SK-N-SH (cell line): ENCODE measurements around the gene ATIC. TPM values are rescaled to one million over a fixed set of nuclear protein-coding genes. Genes with fewer than 3 reads are reported as not detected.

ENCODE experiments used
- CTCF ChIA-PET: fragments of 300-600, 350-600 bp; formaldehyde crosslinking; extraction: SDS; loops from one replicate; lab custom pipeline; 2021; lab: Yijun Ruan, JAX
- POLR2A ChIA-PET: fragments of 350-600 bp; sonication (Branson Sonifier 250); formaldehyde crosslinking; extraction: SDS; loops from one replicate; lab custom pipeline; 2020; ENCODE audit warnings: antibody characterized with exemption, inconsistent platforms; lab: Yijun Ruan, JAX
- DNase-seq: peaks from one replicate; pipeline ENCODE4 v3.0.0; 2012
- H2AFZ ChIP-seq: fragments of 200-600 bp; sonication (generic); 2 replicates; pipeline ENCODE4 v1.8.1; 2016; ENCODE audit warnings: antibody characterized with exemption, mild to moderate bottlenecking, low read depth
- H3F3A ChIP-seq: fragments of 200-600 bp; sonication (generic); replicated peaks from 2 replicates; pipeline ENCODE3; 2016; ENCODE audit warnings: antibody characterized with exemption, mild to moderate bottlenecking; ENCODE audit not compliant: insufficient read depth
- H3K27ac ChIP-seq, 2 experiments: fragments of 200-500 bp in 1 of 2; fragments of 200-600 bp in 1 of 2; sonication (Bioruptor generic) in 1 of 2; sonication (generic), shearing (Covaris generic) in 1 of 2; 2 replicates each; pipeline versions ENCODE4 v1.5.1 to v1.6.1; 2014 to 2016; ENCODE audit warnings: low read depth in 2 of 2, inconsistent platforms in 1 of 2, low read length in 1 of 2, mild to moderate bottlenecking in 1 of 2, mixed read lengths in 1 of 2
- H3K27me3 ChIP-seq: fragments of 200-600 bp; sonication (generic), shearing (Covaris generic); 2 replicates; pipeline ENCODE4 v1.6.1; 2016; ENCODE audit warnings: mixed run types; ENCODE audit not compliant: insufficient read depth
- H3K36me3 ChIP-seq, 2 experiments: fragments of 200-500 bp in 1 of 2; fragments of 200-600 bp in 1 of 2; sonication (Bioruptor generic) in 1 of 2; sonication (generic) in 1 of 2; replicated peaks in 1 of 2; 2 replicates each; pipeline versions ENCODE3 to v1.5.1; 2014 to 2016; ENCODE audit warnings: low read length in 1 of 2, mild to moderate bottlenecking in 1 of 2; ENCODE audit not compliant: insufficient read depth in 2 of 2, control insufficient read depth in 1 of 2
- H3K4me1 ChIP-seq, 2 experiments: fragments of 200-500 bp in 1 of 2; fragments of 200-600 bp in 1 of 2; sonication (Bioruptor generic) in 1 of 2; sonication (generic), shearing (Covaris generic) in 1 of 2; 2 replicates each; pipeline versions ENCODE4 v1.5.1 to v1.6.1; 2014 to 2016; ENCODE audit warnings: low read depth in 1 of 2, low read length in 1 of 2, mixed run types in 1 of 2; ENCODE audit not compliant: insufficient read depth in 2 of 2, control insufficient read depth in 1 of 2
- H3K4me2 ChIP-seq: fragments of 200-600 bp; sonication (generic), shearing (Covaris generic); 2 replicates; pipeline ENCODE4 v1.6.1; 2017; ENCODE audit warnings: mixed run types
- H3K4me3 ChIP-seq, 2 experiments: fragments of 200-500 bp in 1 of 2; fragments of 200-600 bp in 1 of 2; sonication (Bioruptor generic) in 1 of 2; sonication (generic), shearing (Covaris generic) in 1 of 2; 2 replicates each; pipeline versions ENCODE4 v1.5.1 to v1.8.1; 2014 to 2016; ENCODE audit warnings: low read depth in 2 of 2, inconsistent platforms in 1 of 2, low read length in 1 of 2, mild to moderate bottlenecking in 1 of 2, mixed read lengths in 1 of 2, moderate library complexity in 1 of 2
- H3K79me2 ChIP-seq: fragments of 200-600 bp; sonication (generic); 2 replicates; pipeline ENCODE4 v1.8.1; 2017; ENCODE audit warnings: mild to moderate bottlenecking; ENCODE audit not compliant: insufficient read depth
- H3K9ac ChIP-seq: fragments of 200-600 bp; sonication (generic); 2 replicates; pipeline ENCODE4 v1.6.1; 2017; ENCODE audit warnings: mixed run types
- H3K9me2 ChIP-seq: fragments of 200-600 bp; sonication (generic); 2 replicates; pipeline ENCODE4 v1.6.1; 2017; ENCODE audit warnings: mixed run types
- H3K9me3 ChIP-seq: fragments of 200-600 bp; sonication (generic); 2 replicates; pipeline ENCODE4 v1.6.1; 2017; ENCODE audit warnings: mixed run types, mild to moderate bottlenecking, moderate library complexity
- H4K20me1 ChIP-seq: fragments of 200-600 bp; sonication (generic); 2 replicates; pipeline ENCODE4 v1.6.1; 2017; ENCODE audit warnings: mild to moderate bottlenecking, mixed run types; ENCODE audit not compliant: insufficient read depth
- CHD2 ChIP-seq: fragments of 150-350 bp; IDR thresholded peaks from 2 replicates; pipeline ENCODE4 v1.6.1; 2018; ENCODE audit warnings: low read length; ENCODE audit not compliant: partially characterized antibody
- FOXM1 ChIP-seq: IDR thresholded peaks from 2 replicates; pipeline ENCODE4 v1.4.0; 2012; ENCODE audit warnings: low read depth, mild to moderate bottlenecking
- GABPA ChIP-seq: IDR thresholded peaks from 2 replicates; pipeline ENCODE4 v1.4.0; 2012; ENCODE audit warnings: low read depth, mild to moderate bottlenecking
- GATA2 ChIP-seq: sonication (generic); formaldehyde crosslinking; IDR thresholded peaks from 2 replicates; pipeline ENCODE4 v1.5.0; 2020; ENCODE audit warnings: mild to moderate bottlenecking, missing genetic modification reagents
- IRF3 ChIP-seq: fragments of 150-350 bp; IDR thresholded peaks from 2 replicates; pipeline ENCODE4 v1.6.1; 2016; ENCODE audit warnings: mild to moderate bottlenecking, low read depth, low read length
- NRF1 ChIP-seq: IDR thresholded peaks from 2 replicates; pipeline ENCODE4 v1.6.1; 2012; ENCODE audit warnings: low read depth, mild to moderate bottlenecking, low read length
- SMC3 ChIP-seq: IDR thresholded peaks from 2 replicates; pipeline ENCODE4 v1.6.1; 2012; ENCODE audit warnings: low read depth, low read length, improper control_type of control experiment
- ZBTB33 ChIP-seq: IDR thresholded peaks from 2 replicates; pipeline ENCODE4 v1.4.0; 2012; ENCODE audit warnings: low read depth, borderline replicate concordance
- WGBS: methylation state at CpG from one replicate; pipeline ENCODE4 v1.1.6; 2017; ENCODE audit warnings: low lambda C conversion rate; 5-methylcytosine and 5-hydroxymethylcytosine counted together
- polyA plus RNA-seq, 3 experiments: library from polyadenylated mRNA; depleted of rRNA; stranded (reverse); fragments of >200 nt; gene quantifications; 2 replicates each; pipeline ENCODE4 v1.2.3, GENCODE V29; 2012
- TF ChIP-seq, protein P1 (sequence below): IDR thresholded peaks from 2 replicates; pipeline ENCODE4 v1.6.1; 2012; ENCODE audit warnings: mild to moderate bottlenecking, low read depth, low read length, moderate library complexity
- TF ChIP-seq, protein P2 (sequence below): IDR thresholded peaks from 2 replicates; pipeline ENCODE4 v1.4.0; 2012; ENCODE audit warnings: low read depth
- TF ChIP-seq, protein P3 (sequence below): IDR thresholded peaks from 2 replicates; pipeline ENCODE4 v1.4.0; 2012; ENCODE audit warnings: low read depth, borderline replicate concordance
- TF ChIP-seq, protein P4 (sequence below): fragments of 150-350 bp; IDR thresholded peaks from 2 replicates; pipeline ENCODE4 v1.6.1; 2017; ENCODE audit warnings: antibody characterized with exemption, low read length, low read depth, borderline replicate concordance

ATIC gene
- polyA plus RNA-seq, 1 of the 3 experiments (the other 2 are of a cell fraction) = 108 TPM

DNA sequence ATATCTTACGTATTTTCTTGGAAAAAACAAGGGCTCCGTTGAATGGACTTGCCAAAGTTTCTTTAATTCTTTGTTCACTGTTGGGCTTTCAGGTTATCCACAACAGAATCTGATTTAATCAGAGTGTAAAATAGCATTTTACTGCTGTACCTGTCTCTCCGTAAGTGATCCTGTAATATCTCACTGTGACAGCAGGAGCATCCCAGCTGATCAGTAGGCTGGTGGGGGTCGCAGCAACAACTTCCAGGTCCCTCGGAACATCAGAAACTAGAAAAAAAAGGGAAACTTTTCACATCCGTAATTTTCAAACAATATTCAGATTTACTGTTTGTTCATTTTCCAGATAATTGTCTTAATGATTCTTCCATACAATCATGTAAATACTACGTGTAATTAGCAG is 72.9 kb downstream of the ATIC start:
- H3K9ac ChIP-seq = no peak overlapping the region
- H3K27me3 ChIP-seq = no peaks in the 10 kb centered on the region
- DNase-seq = no peak
- H3K4me2 ChIP-seq = no peak overlapping the region
- no peaks in the 10 kb centered on the region for H3K4me1 ChIP-seq
- H3K36me3 ChIP-seq = peaks cover 64 to 100% of the 10 kb centered on the region in 2 experiments
- no peak overlapping the region for H2AFZ ChIP-seq
- H3K79me2 ChIP-seq = peaks cover 58% of the 10 kb centered on the region
- no peaks in the 10 kb centered on the region for H3K9me3 ChIP-seq
- peak overlapping the region in 1 of 2 experiments; percentile 26; a peak in 1 of 4 replicates for H3K27ac ChIP-seq
- no peak for TF ChIP-seq CHD2
- TF ChIP-seq, protein P1, sequence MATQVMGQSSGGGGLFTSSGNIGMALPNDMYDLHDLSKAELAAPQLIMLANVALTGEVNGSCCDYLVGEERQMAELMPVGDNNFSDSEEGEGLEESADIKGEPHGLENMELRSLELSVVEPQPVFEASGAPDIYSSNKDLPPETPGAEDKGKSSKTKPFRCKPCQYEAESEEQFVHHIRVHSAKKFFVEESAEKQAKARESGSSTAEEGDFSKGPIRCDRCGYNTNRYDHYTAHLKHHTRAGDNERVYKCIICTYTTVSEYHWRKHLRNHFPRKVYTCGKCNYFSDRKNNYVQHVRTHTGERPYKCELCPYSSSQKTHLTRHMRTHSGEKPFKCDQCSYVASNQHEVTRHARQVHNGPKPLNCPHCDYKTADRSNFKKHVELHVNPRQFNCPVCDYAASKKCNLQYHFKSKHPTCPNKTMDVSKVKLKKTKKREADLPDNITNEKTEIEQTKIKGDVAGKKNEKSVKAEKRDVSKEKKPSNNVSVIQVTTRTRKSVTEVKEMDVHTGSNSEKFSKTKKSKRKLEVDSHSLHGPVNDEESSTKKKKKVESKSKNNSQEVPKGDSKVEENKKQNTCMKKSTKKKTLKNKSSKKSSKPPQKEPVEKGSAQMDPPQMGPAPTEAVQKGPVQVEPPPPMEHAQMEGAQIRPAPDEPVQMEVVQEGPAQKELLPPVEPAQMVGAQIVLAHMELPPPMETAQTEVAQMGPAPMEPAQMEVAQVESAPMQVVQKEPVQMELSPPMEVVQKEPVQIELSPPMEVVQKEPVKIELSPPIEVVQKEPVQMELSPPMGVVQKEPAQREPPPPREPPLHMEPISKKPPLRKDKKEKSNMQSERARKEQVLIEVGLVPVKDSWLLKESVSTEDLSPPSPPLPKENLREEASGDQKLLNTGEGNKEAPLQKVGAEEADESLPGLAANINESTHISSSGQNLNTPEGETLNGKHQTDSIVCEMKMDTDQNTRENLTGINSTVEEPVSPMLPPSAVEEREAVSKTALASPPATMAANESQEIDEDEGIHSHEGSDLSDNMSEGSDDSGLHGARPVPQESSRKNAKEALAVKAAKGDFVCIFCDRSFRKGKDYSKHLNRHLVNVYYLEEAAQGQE = no peak
- 87% methylated on average over 7 of the region's 7 CpGs for WGBS
- H3K9me2 ChIP-seq = no peaks in the 10 kb centered on the region
- no peak overlapping the region for H3K4me3 ChIP-seq
- peaks cover 66% of the 10 kb centered on the region for H4K20me1 ChIP-seq
- H3F3A ChIP-seq = peaks cover 92% of the 10 kb centered on the region
- ChIA-PET CTCF (interaction anchor here (1.1 kb wide), 1 partner anchor 444 kb away, joined by 3 read pairs; no protein-coding TSS in a partner anchor), POLR2A (no interaction called here)

GRCh38 chr2:215386566-215386965 is 74.7 kb downstream of the ATIC start:
- WGBS = 99% methylated on average over 7 of the region's 7 CpGs
- Histone ChIP-seq H3K9ac (no peak overlapping the region), H3K9me2 (no peaks in the 10 kb centered on the region), H3K27me3 (no peaks in the 10 kb centered on the region), H2AFZ (no peak overlapping the region), H3K4me2 (no peak overlapping the region), H4K20me1 (peaks cover 64% of the 10 kb centered on the region), H3K4me3 (no peak overlapping the region), H3F3A (peaks cover 95% of the 10 kb centered on the region), H3K4me1 (no peaks in the 10 kb centered on the region), H3K9me3 (no peaks in the 10 kb centered on the region), H3K36me3 (peaks cover 60 to 100% of the 10 kb centered on the region in 2 experiments), H3K79me2 (peaks cover 53% of the 10 kb centered on the region), H3K27ac (peak overlapping the region in 1 of 2 experiments; percentile 42; a peak in 1 of 4 replicates)
- ChIA-PET POLR2A (no interaction called here), CTCF (no interaction called here)
- DNase-seq = no peak
- no peak for TF ChIP-seq CHD2
- TF ChIP-seq FOXM1 = no peak
- TF ChIP-seq ZBTB33 = no peak
- no peak for TF ChIP-seq GABPA
- no peak for TF ChIP-seq NRF1
- TF ChIP-seq, protein P2, sequence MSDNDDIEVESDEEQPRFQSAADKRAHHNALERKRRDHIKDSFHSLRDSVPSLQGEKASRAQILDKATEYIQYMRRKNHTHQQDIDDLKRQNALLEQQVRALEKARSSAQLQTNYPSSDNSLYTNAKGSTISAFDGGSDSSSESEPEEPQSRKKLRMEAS = no peak
- TF ChIP-seq, protein P3, sequence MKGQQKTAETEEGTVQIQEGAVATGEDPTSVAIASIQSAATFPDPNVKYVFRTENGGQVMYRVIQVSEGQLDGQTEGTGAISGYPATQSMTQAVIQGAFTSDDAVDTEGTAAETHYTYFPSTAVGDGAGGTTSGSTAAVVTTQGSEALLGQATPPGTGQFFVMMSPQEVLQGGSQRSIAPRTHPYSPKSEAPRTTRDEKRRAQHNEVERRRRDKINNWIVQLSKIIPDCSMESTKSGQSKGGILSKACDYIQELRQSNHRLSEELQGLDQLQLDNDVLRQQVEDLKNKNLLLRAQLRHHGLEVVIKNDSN = no peak
- no peak for TF ChIP-seq GATA2 (CRISPR knock-in tag)
- TF ChIP-seq, protein P4, sequence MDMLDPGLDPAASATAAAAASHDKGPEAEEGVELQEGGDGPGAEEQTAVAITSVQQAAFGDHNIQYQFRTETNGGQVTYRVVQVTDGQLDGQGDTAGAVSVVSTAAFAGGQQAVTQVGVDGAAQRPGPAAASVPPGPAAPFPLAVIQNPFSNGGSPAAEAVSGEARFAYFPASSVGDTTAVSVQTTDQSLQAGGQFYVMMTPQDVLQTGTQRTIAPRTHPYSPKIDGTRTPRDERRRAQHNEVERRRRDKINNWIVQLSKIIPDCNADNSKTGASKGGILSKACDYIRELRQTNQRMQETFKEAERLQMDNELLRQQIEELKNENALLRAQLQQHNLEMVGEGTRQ = no peak
- TF ChIP-seq SMC3 = no peak
- TF ChIP-seq IRF3 = no peak
- TF ChIP-seq, protein P1 = no peak
